Measurements from ENCODE around the gene PHLDA3. TPM values are rescaled to one million over a fixed set of nuclear protein-coding genes. Genes with fewer than 3 reads are reported as not detected.

Gene PHLDA3
- total and polyA plus RNA-seq, 2 donors (not counting 3 experiments of a cell fraction or from before 2014, with no cell fraction given) = 21.4 to 29.5 TPM

- no peak for DNase-seq (ENCODE audit: low read depth, low spot score)
- ChIA-PET CTCF (interaction anchor here (0.8 to 3.1 kb wide), 8 partner anchors 11 to 323 kb away, joined by 3 to 38 read pairs (median 13); no protein-coding TSS in a partner anchor), POLR2A (interaction anchor here (0.5 to 1.9 kb wide), 7 partner anchors 10 to 43 kb away, joined by 3 to 13 read pairs (median 5); no protein-coding TSS in a partner anchor)
- H3K4me3 ChIP-seq (replicated peaks in 1 of 3; ENCODE audit: insufficient read depth in 1 of 3, low read depth in 1 of 3, low read length in 3 of 3) = peak overlapping the region in 2 of 3 experiments; percentile 53 to 85
- FAIRE-seq = no peak
- H2AFZ ChIP-seq (ENCODE audit: low read depth, low read length) = peak overlapping the region; percentile 92
- no peaks in the 10 kb centered on the region for H3K9me1 ChIP-seq (replicated peaks; ENCODE audit: control insufficient read depth, extremely low read depth, insufficient read depth, low read length)
- no peaks in the 10 kb centered on the region for H3K9me3 ChIP-seq (replicated peaks; ENCODE audit: control insufficient read depth, insufficient read depth, low read length)
- no peak overlapping the region for H3K9ac ChIP-seq (replicated peaks; ENCODE audit: extremely low read depth, insufficient read depth, low read length)
- dilution Hi-C loops (cut with MboI; ENCODE audit: extremely low pct_ligation_motif_present, low sequenced_read_pairs) (no loop called here), intact Hi-C loops (cut with micrococcal nuclease) (loop anchor here (1.0 to 2.0 kb wide), 2 partner anchors 11 to 21 kb away; no protein-coding TSS in a partner anchor)
- peaks cover 0 to 9% of the 10 kb centered on the region in 2 experiments for H3K36me3 ChIP-seq (ENCODE audit: control insufficient read depth in 2 of 2, extremely low read depth in 1 of 2, insufficient read depth in 2 of 2, low read length in 2 of 2)
- peaks cover 12% of the 10 kb centered on the region for H3K79me2 ChIP-seq (ENCODE audit: control insufficient read depth, insufficient read depth, low read length)
- peaks cover 3% of the 10 kb centered on the region in 2 experiments for H3K27me3 ChIP-seq (ENCODE audit: control insufficient read depth in 2 of 2, insufficient read depth in 2 of 2, low read length in 2 of 2)
- H3K27ac ChIP-seq (ENCODE audit: insufficient read depth, low read depth, low read length) = no peak overlapping the region
- no peak for TF ChIP-seq POLR2A (IDR thresholded peaks at IDR 0.05; ENCODE audit: low read depth, low read length)
- BruUV-seq (replicated peaks) = no TSS peak
- H3K4me2 ChIP-seq (ENCODE audit: insufficient read depth, low read length) = peak overlapping the region; percentile 32
- H3K4me1 ChIP-seq (ENCODE audit: control insufficient read depth, extremely low read depth, insufficient read depth, low read length) = peaks cover 5% of the 10 kb centered on the region
- H4K20me1 ChIP-seq (replicated peaks; ENCODE audit: control insufficient read depth, extremely low read depth, insufficient read depth, low read length) = no peaks in the 10 kb centered on the region
These were observed 672 bp upstream of the PHLDA3 start for GRCh38 chr1:201469645-201470074.

DNA sequence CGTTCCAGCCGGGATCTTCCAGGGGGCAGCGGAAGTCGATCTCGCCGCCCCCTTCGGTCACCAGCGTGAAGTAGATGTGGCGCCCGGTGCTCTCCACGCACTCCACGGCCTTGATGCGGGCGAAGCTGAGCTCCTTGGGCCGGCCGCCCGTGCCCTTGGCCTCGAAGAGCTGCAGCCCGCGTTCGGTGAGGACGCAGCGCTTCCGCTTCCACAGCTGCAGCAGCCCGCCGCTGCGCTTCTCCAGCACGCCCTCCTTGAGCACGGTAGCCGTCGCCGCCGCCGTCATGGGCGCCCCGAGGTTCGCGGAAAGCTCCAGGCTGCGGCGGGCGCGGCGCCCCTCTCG is 516 bp downstream of the PHLDA3 start:
- Histone ChIP-seq H3K4me3 (replicated peaks in 1 of 3; ENCODE audit: insufficient read depth in 1 of 3, low read depth in 1 of 3, low read length in 3 of 3) (peak overlapping the region; percentile 13 to 85 (median 53)), H2AFZ (ENCODE audit: low read depth, low read length) (peak overlapping the region; percentile 92), H3K36me3 (ENCODE audit: control insufficient read depth in 2 of 2, extremely low read depth in 1 of 2, insufficient read depth in 2 of 2, low read length in 2 of 2) (peaks cover 0 to 12% of the 10 kb centered on the region in 2 experiments), H3K27me3 (ENCODE audit: control insufficient read depth in 2 of 2, insufficient read depth in 2 of 2, low read length in 2 of 2) (peaks cover 3% of the 10 kb centered on the region in 2 experiments), H3K9ac (replicated peaks; ENCODE audit: extremely low read depth, insufficient read depth, low read length) (peak overlapping the region; percentile 69), H3K4me2 (ENCODE audit: insufficient read depth, low read length) (peak overlapping the region; percentile 32), H3K27ac (ENCODE audit: insufficient read depth, low read depth, low read length) (peak overlapping the region; percentile 13), H3K9me1 (replicated peaks; ENCODE audit: control insufficient read depth, extremely low read depth, insufficient read depth, low read length) (no peaks in the 10 kb centered on the region), H3K9me3 (replicated peaks; ENCODE audit: control insufficient read depth, insufficient read depth, low read length) (no peaks in the 10 kb centered on the region), H3K79me2 (ENCODE audit: control insufficient read depth, insufficient read depth, low read length) (peaks cover 12% of the 10 kb centered on the region), H4K20me1 (replicated peaks; ENCODE audit: control insufficient read depth, extremely low read depth, insufficient read depth, low read length) (no peaks in the 10 kb centered on the region), H3K4me1 (ENCODE audit: control insufficient read depth, extremely low read depth, insufficient read depth, low read length) (peaks cover 5% of the 10 kb centered on the region)
- no TSS peak for BruUV-seq (replicated peaks)
- DNase-seq (ENCODE audit: low read depth, low spot score) (peak; percentile 54), FAIRE-seq (peak; percentile 67)
- intact Hi-C loops (cut with micrococcal nuclease) = loop anchor here (2.0 kb wide), 1 partner anchor 20 kb away; no protein-coding TSS in a partner anchor
- ChIA-PET POLR2A (interaction anchor here (0.6 to 1.9 kb wide), 7 partner anchors 13 to 619 kb away, joined by 3 to 13 read pairs (median 3); no protein-coding TSS in a partner anchor), CTCF (interaction anchor here (0.8 to 3.1 kb wide), 11 partner anchors 8 to 325 kb away, joined by 3 to 38 read pairs (median 4); no protein-coding TSS in a partner anchor)
- dilution Hi-C loops (cut with MboI; ENCODE audit: extremely low pct_ligation_motif_present, low sequenced_read_pairs) = no loop called here
- TF ChIP-seq POLR2A (IDR thresholded peaks at IDR 0.05; ENCODE audit: low read depth, low read length) (peak; percentile 69), POLR2AphosphoS5 (IDR thresholded peaks at IDR 0.05; ENCODE audit: insufficient read depth, low read depth, low read length) (no peak)
